Neural cell (in vitro differentiated cells): ENCODE data around the gene CLINT1. TPM values are rescaled to one million over a fixed set of nuclear protein-coding genes. Genes with fewer than 3 reads are reported as not detected.

Experiments
- H2AFZ ChIP-seq: fragments of 200-600, 300-800 bp; sonication (generic), shearing (Covaris generic); 2 replicates; pipeline ENCODE4 v1.6.0; 2014; ENCODE audit warnings: low read depth, mild to moderate bottlenecking, antibody characterized with exemption, low read length, moderate library complexity
- H3F3A ChIP-seq: fragments of 200-600 bp; shearing (Covaris generic); 2 replicates; pipeline ENCODE4 v1.6.1; 2016; ENCODE audit warnings: mild to moderate bottlenecking, moderate library complexity, mixed read lengths, antibody characterized with exemption, low read length; ENCODE audit not compliant: insufficient read depth, poor library complexity, severe bottlenecking
- H3K27ac ChIP-seq: fragments of 200-600, 300-800 bp; sonication (generic), shearing (Covaris generic); 2 replicates; pipeline ENCODE4 v1.5.1; 2014; ENCODE audit warnings: mild to moderate bottlenecking, low read length, moderate library complexity
- H3K27me3 ChIP-seq: fragments of 300-800, 200-600 bp; sonication (generic), shearing (Covaris generic); 2 replicates; pipeline ENCODE4 v1.6.0; 2014; ENCODE audit warnings: mild to moderate bottlenecking, low read depth, low read length, moderate library complexity; ENCODE audit not compliant: insufficient read depth
- H3K36me3 ChIP-seq: fragments of 300-800, 200-600 bp; sonication (generic), shearing (Covaris generic); 2 replicates; pipeline ENCODE4 v1.5.1; 2014; ENCODE audit warnings: mild to moderate bottlenecking, antibody characterized with exemption, low read length, moderate library complexity; ENCODE audit not compliant: insufficient read depth
- H3K4me2 ChIP-seq: fragments of 300-800, 200-600 bp; sonication (generic), shearing (Covaris generic); 2 replicates; pipeline ENCODE4 v1.6.0; 2014; ENCODE audit warnings: mild to moderate bottlenecking, low read length
- H3K4me3 ChIP-seq: fragments of 300-800, 200-600 bp; sonication (generic), shearing (Covaris generic); 2 replicates; pipeline ENCODE4 v1.5.1; 2014; ENCODE audit warnings: mild to moderate bottlenecking, low read length, moderate library complexity
- H3K79me2 ChIP-seq: fragments of 200-600 bp; shearing (Covaris generic); replicated peaks from 2 replicates; pipeline ENCODE4 v1.6.0; 2014; ENCODE audit warnings: mild to moderate bottlenecking, low read length, moderate library complexity; ENCODE audit not compliant: insufficient read depth
- H3K9ac ChIP-seq: fragments of 300-800, 200-600 bp; sonication (generic), shearing (Covaris generic); 2 replicates; pipeline ENCODE4 v1.6.1; 2016; ENCODE audit warnings: mild to moderate bottlenecking, low read length, mixed read lengths
- H3K9me2 ChIP-seq: fragments of 200-600 bp; shearing (Covaris generic); 2 replicates; pipeline ENCODE4 v1.6.1; 2016; ENCODE audit warnings: mild to moderate bottlenecking, low read length, mixed read lengths; ENCODE audit not compliant: insufficient read depth
- H3K9me3 ChIP-seq: fragments of 200-600, 300-800 bp; sonication (generic), shearing (Covaris generic); 2 replicates; pipeline ENCODE4 v1.6.1; 2016; ENCODE audit warnings: mild to moderate bottlenecking, mixed run types, low read length, moderate library complexity, mixed read lengths
- H4K20me1 ChIP-seq: fragments of 200-600 bp; shearing (Covaris generic); 2 replicates; pipeline ENCODE4 v1.6.1; 2016; ENCODE audit warnings: mild to moderate bottlenecking, mixed run types; ENCODE audit not compliant: insufficient read depth
- CTCF ChIP-seq: fragments of 450-650 bp; IDR thresholded peaks from 2 replicates; pipeline ENCODE4 v1.5.1; 2014; ENCODE audit warnings: antibody characterized with exemption, mild to moderate bottlenecking, moderate library complexity; ENCODE audit not compliant: poor library complexity, severe bottlenecking
- EP300 ChIP-seq: fragments of 450-650 bp; conservative IDR thresholded peaks from 2 replicates; pipeline ENCODE4 v1.6.1; 2014; ENCODE audit warnings: antibody characterized with exemption, mild to moderate bottlenecking, moderate library complexity; ENCODE audit not compliant: poor library complexity, severe bottlenecking
- EZH2 ChIP-seq: fragments of 200-600, 300-800 bp; shearing (Covaris generic), sonication (generic); IDR thresholded peaks from 2 replicates; pipeline ENCODE4 v1.6.1; 2014; ENCODE audit warnings: antibody characterized with exemption, low read length, borderline replicate concordance, mild to moderate bottlenecking; ENCODE audit not compliant: insufficient read depth, poor library complexity, severe bottlenecking
- MXI1 ChIP-seq: fragments of 450-650 bp; conservative IDR thresholded peaks from 2 replicates; pipeline ENCODE4 v1.6.1; 2014; ENCODE audit warnings: antibody characterized with exemption, mild to moderate bottlenecking; ENCODE audit not compliant: poor library complexity, severe bottlenecking
- POLR2AphosphoS5 ChIP-seq: IDR thresholded peaks from 2 replicates; pipeline ENCODE4 v1.6.1; 2012
- RAD21 ChIP-seq: fragments of 450-650 bp; conservative IDR thresholded peaks from 2 replicates; pipeline ENCODE4 v1.6.1; 2014; ENCODE audit warnings: antibody characterized with exemption, mild to moderate bottlenecking, moderate library complexity
- REST ChIP-seq: IDR thresholded peaks from 2 replicates; pipeline ENCODE4 v1.6.1; 2012; ENCODE audit warnings: borderline replicate concordance
- SMC3 ChIP-seq: fragments of 450-650 bp; conservative IDR thresholded peaks from 2 replicates; pipeline ENCODE4 v1.6.1; 2014; ENCODE audit warnings: antibody characterized with exemption, mild to moderate bottlenecking, moderate library complexity; ENCODE audit not compliant: poor library complexity
- TAF1 ChIP-seq: IDR thresholded peaks from 2 replicates; pipeline ENCODE4 v1.6.1; 2012; ENCODE audit warnings: low read depth
- polyA plus RNA-seq: library from polyadenylated mRNA; depleted of rRNA; stranded (reverse); fragments of >200 nt; gene quantifications from 2 replicates; pipeline ENCODE4 v1.2.3, GENCODE V29; 2014

Gene CLINT1
- polyA plus RNA-seq, 1 donor from 2014 or later: 47.3 TPM

GRCh38 chr5:157818368-157818767 lies 40.6 kb downstream of the CLINT1 start:
- Histone ChIP-seq H3F3A (no peaks in the 10 kb centered on the region), H3K4me2 (no peak overlapping the region), H3K9me2 (no peaks in the 10 kb centered on the region), H3K9ac (no peak overlapping the region), H3K27me3 (no peaks in the 10 kb centered on the region), H3K27ac (no peak overlapping the region), H3K79me2 (peaks cover 26% of the 10 kb centered on the region), H3K36me3 (no peaks in the 10 kb centered on the region), H3K4me3 (no peak overlapping the region), H3K9me3 (no peaks in the 10 kb centered on the region), H2AFZ (no peak overlapping the region), H4K20me1 (no peaks in the 10 kb centered on the region)
- TF ChIP-seq CTCF: no peak
- no peak for TF ChIP-seq TAF1
- TF ChIP-seq MXI1: no peak
- TF ChIP-seq EP300: no peak
- TF ChIP-seq POLR2AphosphoS5: no peak
- TF ChIP-seq REST: no peak
- no peak for TF ChIP-seq SMC3
- TF ChIP-seq RAD21: no peak
- TF ChIP-seq EZH2: no peak

GRCh38 chr5:157817928-157818327 lies 41.0 kb downstream of the CLINT1 start:
- H3K27me3 ChIP-seq: no peaks in the 10 kb centered on the region
- no peaks in the 10 kb centered on the region for H3K9me3 ChIP-seq
- no peak overlapping the region for H2AFZ ChIP-seq
- no peak overlapping the region for H3K4me2 ChIP-seq
- no peaks in the 10 kb centered on the region for H3F3A ChIP-seq
- H3K36me3 ChIP-seq: no peaks in the 10 kb centered on the region
- H3K79me2 ChIP-seq: peaks cover 22% of the 10 kb centered on the region
- TF ChIP-seq RAD21: no peak
- TF ChIP-seq CTCF: no peak
- no peak for TF ChIP-seq EZH2
- TF ChIP-seq REST: no peak
- TF ChIP-seq SMC3: no peak
- TF ChIP-seq EP300: no peak
- H4K20me1 ChIP-seq: no peaks in the 10 kb centered on the region
- H3K4me3 ChIP-seq: no peak overlapping the region
- no peak overlapping the region for H3K9ac ChIP-seq
- H3K9me2 ChIP-seq: no peaks in the 10 kb centered on the region
- no peak overlapping the region for H3K27ac ChIP-seq
